Measurements from ENCODE around the gene EXOSC10. TPM values are rescaled to one million over a fixed set of nuclear protein-coding genes. Genes with fewer than 3 reads are reported as not detected.

EXOSC10 gene
- total and polyA plus RNA-seq, 4 experiments from 2014 or later: 30.1 to 84.4 (median 65.6) TPM

DNA sequence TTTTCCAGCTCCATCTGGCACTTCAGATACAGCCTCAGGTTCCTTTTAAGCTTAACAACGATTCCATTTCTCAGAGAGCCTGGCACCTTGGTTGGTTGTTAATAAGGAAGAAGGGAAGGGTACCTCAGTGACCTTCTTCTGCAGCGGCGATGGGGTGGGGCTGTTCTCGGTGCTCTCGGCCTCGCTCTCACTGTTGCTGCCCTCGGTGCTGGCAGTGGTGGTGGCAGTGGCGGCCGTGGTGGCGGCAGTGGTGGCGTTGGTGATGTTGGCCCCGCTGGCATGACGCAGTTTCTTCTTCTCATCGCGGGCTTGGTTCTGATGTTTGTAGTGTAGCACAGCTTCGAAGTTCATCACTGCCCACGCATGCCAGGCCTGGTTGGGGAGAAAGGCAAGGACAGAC, 30.7 kb upstream of the EXOSC10 start:
- peaks cover 76% of the 10 kb centered on the region for H3K36me3 ChIP-seq (ENCODE audit: insufficient read depth, low read length)
- peaks cover 73 to 94% of the 10 kb centered on the region in 2 donors for H3K36me3 Mint-ChIP-seq
- CTCF ChIA-PET (ENCODE audit: partially characterized antibody): no interaction called here
- no peak overlapping the region for H3K4me3 ChIP-seq (ENCODE audit: low read length in 2 of 2)
- no peaks in the 10 kb centered on the region for H3K4me1 ChIP-seq (ENCODE audit: insufficient read depth, low read length)
- H3K27me3 Mint-ChIP-seq: no peaks in the 10 kb centered on the region
- intact Hi-C loops (cut with micrococcal nuclease): no loop called here
- H3K27ac ChIP-seq (ENCODE audit: low read depth, low read length): no peak overlapping the region
- H3K4me1 Mint-ChIP-seq: no peaks in the 10 kb centered on the region
- POLR2A ChIA-PET (ENCODE audit: partially characterized antibody): no interaction called here
- no peaks in the 10 kb centered on the region for H3K9me3 ChIP-seq (ENCODE audit: control insufficient read depth in 1 of 2, low read length in 2 of 2)
- no peak overlapping the region for H3K4me3 Mint-ChIP-seq
- no peak overlapping the region for H3K27ac Mint-ChIP-seq
- no peaks in the 10 kb centered on the region for H3K9me3 Mint-ChIP-seq
- no peak for DNase-seq
- H3K27me3 ChIP-seq (ENCODE audit: insufficient read depth, low read length): no peaks in the 10 kb centered on the region

DNA sequence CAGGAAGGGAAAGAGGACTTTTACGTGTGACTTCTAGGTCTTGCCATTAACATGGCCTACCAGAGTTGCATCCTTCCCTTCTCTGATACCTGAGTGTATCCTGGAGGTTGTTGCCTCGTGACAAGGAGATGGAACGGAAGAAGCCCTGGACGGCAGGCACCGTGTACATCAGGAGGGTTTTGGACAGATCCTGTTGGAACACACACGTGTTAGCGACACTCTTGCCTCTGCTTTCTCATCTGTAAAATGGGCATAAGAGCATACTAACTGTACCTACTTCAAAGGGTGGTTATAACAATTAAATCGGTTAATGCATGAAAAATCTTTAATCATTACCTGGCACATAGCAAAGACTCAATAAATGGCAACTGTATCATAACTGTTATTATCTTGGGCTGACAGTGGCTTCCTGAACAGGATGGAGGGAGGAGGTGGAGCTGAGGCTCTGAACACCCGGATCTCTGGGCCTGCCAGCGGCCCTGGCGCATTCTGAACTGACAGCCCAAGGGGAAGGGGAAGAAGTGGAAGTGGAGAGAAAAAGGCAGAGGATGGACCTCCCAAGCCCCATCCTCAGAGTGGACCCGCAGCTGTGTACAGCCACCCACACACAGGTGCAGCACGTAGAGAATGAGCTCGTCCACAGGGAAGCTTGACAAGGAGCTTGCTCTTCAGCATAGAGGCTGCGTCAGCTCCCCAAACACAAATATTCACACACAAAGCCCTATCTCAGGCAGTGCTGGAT, 30.2 kb upstream of the EXOSC10 start:
- H3K27ac ChIP-seq (ENCODE audit: low read depth, low read length): no peak overlapping the region
- peak overlapping the region in 1 of 7 donors; percentile 15 for H3K27ac Mint-ChIP-seq
- ChIA-PET CTCF (ENCODE audit: partially characterized antibody) (no interaction called here), POLR2A (ENCODE audit: partially characterized antibody) (no interaction called here)
- H3K27me3 Mint-ChIP-seq: no peaks in the 10 kb centered on the region
- no peaks in the 10 kb centered on the region for H3K27me3 ChIP-seq (ENCODE audit: insufficient read depth, low read length)
- no peak overlapping the region for H3K4me3 ChIP-seq (ENCODE audit: low read length in 2 of 2)
- no peaks in the 10 kb centered on the region for H3K4me1 ChIP-seq (ENCODE audit: insufficient read depth, low read length)
- no peaks in the 10 kb centered on the region for H3K4me1 Mint-ChIP-seq
- intact Hi-C loops (cut with micrococcal nuclease): no loop called here
- H3K9me3 Mint-ChIP-seq: no peaks in the 10 kb centered on the region
- peaks cover 82% of the 10 kb centered on the region for H3K36me3 ChIP-seq (ENCODE audit: insufficient read depth, low read length)
- no peaks in the 10 kb centered on the region for H3K9me3 ChIP-seq (ENCODE audit: control insufficient read depth in 1 of 2, low read length in 2 of 2)
- DNase-seq: no peak
- peaks cover 72 to 93% of the 10 kb centered on the region in 2 donors for H3K36me3 Mint-ChIP-seq
- no peak overlapping the region for H3K4me3 Mint-ChIP-seq

DNA sequence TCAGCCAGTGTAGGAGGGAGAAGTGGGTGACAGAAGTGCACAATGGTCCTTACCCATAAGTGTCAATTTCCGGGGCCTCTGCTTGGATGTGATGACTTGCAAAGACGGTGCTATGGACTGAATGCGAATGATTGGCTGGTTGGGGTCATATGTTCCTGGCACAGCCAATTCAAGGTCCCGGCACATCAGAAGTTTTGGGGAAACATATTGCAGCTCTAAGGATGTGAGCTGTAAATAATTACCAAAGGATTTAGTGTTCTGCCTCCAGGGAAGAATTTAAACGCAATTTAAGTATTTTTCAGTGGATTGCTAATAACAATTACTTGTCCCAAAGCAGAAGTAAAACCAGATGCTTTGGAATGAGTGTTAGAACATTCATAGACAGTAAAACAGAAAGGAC, 26.9 kb upstream of the EXOSC10 start:
- Histone ChIP-seq H3K27ac (ENCODE audit: low read depth, low read length) (no peak overlapping the region), H3K27me3 (ENCODE audit: insufficient read depth, low read length) (no peaks in the 10 kb centered on the region), H3K9me3 (ENCODE audit: control insufficient read depth in 1 of 2, low read length in 2 of 2) (no peaks in the 10 kb centered on the region), H3K4me1 (ENCODE audit: insufficient read depth, low read length) (no peaks in the 10 kb centered on the region), H3K36me3 (ENCODE audit: insufficient read depth, low read length) (peaks cover 71% of the 10 kb centered on the region), H3K4me3 (ENCODE audit: low read length in 2 of 2) (no peak overlapping the region)
- Mint-ChIP-seq H3K4me3 (no peak overlapping the region), H3K27ac (no peak overlapping the region), H3K27me3 (no peaks in the 10 kb centered on the region), H3K36me3 (peaks cover 65 to 81% of the 10 kb centered on the region in 2 donors), H3K9me3 (no peaks in the 10 kb centered on the region), H3K4me1 (no peaks in the 10 kb centered on the region)
- ChIA-PET CTCF (ENCODE audit: partially characterized antibody) (interaction anchor here (0.8 kb wide), 1 partner anchor 89 kb away, joined by 4 read pairs; no protein-coding TSS in a partner anchor), POLR2A (ENCODE audit: partially characterized antibody) (no interaction called here)
- intact Hi-C loops (cut with micrococcal nuclease): no loop called here
- DNase-seq: no peak

DNA sequence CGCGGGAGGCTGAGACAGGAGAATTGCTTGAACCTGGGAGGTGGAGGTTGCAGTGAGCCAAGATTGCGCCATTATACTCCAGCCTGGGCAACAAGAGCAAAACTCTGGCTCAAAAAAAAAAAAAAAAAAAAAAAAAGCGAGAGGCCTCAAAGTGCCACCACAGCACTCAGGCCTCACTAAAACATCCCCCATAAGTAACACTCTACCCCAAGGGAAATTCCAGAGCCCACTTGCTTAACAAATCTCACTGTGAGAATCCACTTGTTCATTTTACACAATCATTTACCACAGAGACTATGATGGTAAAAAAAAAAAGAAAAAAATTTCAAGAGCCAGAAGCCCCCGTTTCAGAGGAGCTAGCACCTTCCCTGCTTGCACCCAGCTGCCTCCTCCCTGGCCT, 26.3 kb upstream of the EXOSC10 start:
- intact Hi-C loops (cut with micrococcal nuclease): no loop called here
- Mint-ChIP-seq H3K27ac (no peak overlapping the region), H3K27me3 (no peaks in the 10 kb centered on the region), H3K4me1 (no peaks in the 10 kb centered on the region), H3K4me3 (no peak overlapping the region), H3K9me3 (no peaks in the 10 kb centered on the region), H3K36me3 (peaks cover 65 to 81% of the 10 kb centered on the region in 2 donors)
- H3K36me3 ChIP-seq (ENCODE audit: insufficient read depth, low read length): peaks cover 69% of the 10 kb centered on the region
- no peaks in the 10 kb centered on the region for H3K27me3 ChIP-seq (ENCODE audit: insufficient read depth, low read length)
- no peak overlapping the region for H3K27ac ChIP-seq (ENCODE audit: low read depth, low read length)
- POLR2A ChIA-PET (ENCODE audit: partially characterized antibody): no interaction called here
- H3K4me3 ChIP-seq (ENCODE audit: low read length in 2 of 2): no peak overlapping the region
- H3K9me3 ChIP-seq (ENCODE audit: control insufficient read depth in 1 of 2, low read length in 2 of 2): no peaks in the 10 kb centered on the region
- no peaks in the 10 kb centered on the region for H3K4me1 ChIP-seq (ENCODE audit: insufficient read depth, low read length)
- DNase-seq: no peak
- CTCF ChIA-PET (ENCODE audit: partially characterized antibody): interaction anchor here (0.8 kb wide), 1 partner anchor 88 kb away, joined by 4 read pairs; no protein-coding TSS in a partner anchor

DNA sequence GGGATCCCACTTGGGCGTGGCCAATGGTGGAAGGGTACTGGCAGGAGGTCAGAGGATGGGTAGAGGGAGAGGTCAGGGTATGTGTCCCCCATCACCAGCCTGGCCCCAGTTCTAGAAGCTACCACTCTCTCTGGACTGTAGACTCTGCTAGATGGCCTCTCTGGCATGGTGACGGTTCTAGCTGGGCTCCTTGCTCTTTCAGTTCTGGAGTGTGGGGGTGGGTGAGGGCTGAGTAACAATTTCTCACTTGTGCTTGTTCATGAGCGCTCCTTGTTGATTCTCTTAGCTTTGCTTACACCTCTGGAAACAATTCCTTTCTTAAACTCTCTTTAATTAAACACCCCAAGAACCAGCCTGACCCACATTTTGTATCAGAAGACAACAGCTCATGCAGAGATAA, 25.3 kb upstream of the EXOSC10 start:
- Mint-ChIP-seq H3K27me3 (no peaks in the 10 kb centered on the region), H3K36me3 (peaks cover 59 to 73% of the 10 kb centered on the region in 2 donors), H3K27ac (peak overlapping the region in 3 of 7 donors; percentile 24 to 64 (median 46)), H3K4me3 (no peak overlapping the region), H3K9me3 (no peaks in the 10 kb centered on the region), H3K4me1 (no peaks in the 10 kb centered on the region)
- H3K27ac ChIP-seq (ENCODE audit: low read depth, low read length): no peak overlapping the region
- no peaks in the 10 kb centered on the region for H3K9me3 ChIP-seq (ENCODE audit: control insufficient read depth in 1 of 2, low read length in 2 of 2)
- DNase-seq: no peak
- no peaks in the 10 kb centered on the region for H3K27me3 ChIP-seq (ENCODE audit: insufficient read depth, low read length)
- H3K4me1 ChIP-seq (ENCODE audit: insufficient read depth, low read length): no peaks in the 10 kb centered on the region
- intact Hi-C loops (cut with micrococcal nuclease): no loop called here
- H3K36me3 ChIP-seq (ENCODE audit: insufficient read depth, low read length): peaks cover 60% of the 10 kb centered on the region
- POLR2A ChIA-PET (ENCODE audit: partially characterized antibody): no interaction called here
- CTCF ChIA-PET (ENCODE audit: partially characterized antibody): no interaction called here
- H3K4me3 ChIP-seq (ENCODE audit: low read length in 2 of 2): no peak overlapping the region

DNA sequence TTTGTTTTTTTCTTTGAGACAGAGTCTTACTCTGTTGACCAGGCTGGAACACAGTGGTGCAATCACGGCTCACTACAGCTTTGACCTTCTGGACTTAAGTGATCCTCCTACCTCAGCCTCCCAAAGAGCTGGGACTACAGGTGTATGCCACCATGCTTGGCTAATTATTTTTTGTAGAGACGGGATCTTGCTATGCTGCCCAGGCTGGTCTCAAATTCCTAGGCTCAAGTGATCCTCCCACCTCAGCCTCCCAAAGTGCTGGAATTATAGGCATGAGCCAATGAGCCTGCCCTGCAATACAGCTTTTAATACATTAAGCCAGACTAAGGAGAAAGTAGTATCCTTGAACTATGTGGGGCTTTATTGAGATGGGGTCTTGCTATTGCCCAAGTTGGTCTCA, 16.6 kb upstream of the EXOSC10 start:
- Histone ChIP-seq H3K4me1 (ENCODE audit: insufficient read depth, low read length) (no peaks in the 10 kb centered on the region), H3K27me3 (ENCODE audit: insufficient read depth, low read length) (no peaks in the 10 kb centered on the region), H3K4me3 (ENCODE audit: low read length in 2 of 2) (no peak overlapping the region), H3K27ac (ENCODE audit: low read depth, low read length) (no peak overlapping the region), H3K9me3 (ENCODE audit: control insufficient read depth in 1 of 2, low read length in 2 of 2) (no peaks in the 10 kb centered on the region), H3K36me3 (ENCODE audit: insufficient read depth, low read length) (peaks cover 37% of the 10 kb centered on the region)
- ChIA-PET CTCF (ENCODE audit: partially characterized antibody) (interaction anchor here (0.6 kb wide), 1 partner anchor 40 kb away, joined by 4 read pairs; no protein-coding TSS in a partner anchor), POLR2A (ENCODE audit: partially characterized antibody) (no interaction called here)
- no peaks in the 10 kb centered on the region for H3K4me1 Mint-ChIP-seq
- no peak for DNase-seq
- H3K4me3 Mint-ChIP-seq: no peak overlapping the region
- no peaks in the 10 kb centered on the region for H3K27me3 Mint-ChIP-seq
- intact Hi-C loops (cut with micrococcal nuclease): no loop called here
- peaks cover 50 to 66% of the 10 kb centered on the region in 2 donors for H3K36me3 Mint-ChIP-seq
- H3K27ac Mint-ChIP-seq: no peak overlapping the region
- no peaks in the 10 kb centered on the region for H3K9me3 Mint-ChIP-seq

DNA sequence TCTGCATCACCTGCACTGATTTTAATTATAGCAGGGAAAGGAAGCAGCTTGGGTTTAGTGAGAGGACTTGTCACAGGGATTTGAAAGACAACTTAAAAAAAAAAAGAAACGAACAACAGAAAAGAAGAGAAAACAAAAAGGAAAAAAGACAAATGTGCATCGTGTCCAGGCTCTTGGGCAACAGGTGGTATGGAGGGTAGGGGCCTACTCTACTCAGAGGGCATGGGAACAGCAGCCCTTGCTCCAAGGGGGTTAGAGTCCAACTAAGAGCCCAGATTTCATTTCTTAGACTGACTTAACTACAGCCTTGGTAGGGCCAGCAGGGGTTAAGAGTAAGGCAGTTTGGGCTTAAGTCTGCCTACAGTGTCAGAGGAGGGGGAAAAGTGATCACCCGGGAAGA, 15.3 kb upstream of the EXOSC10 start:
- H3K4me1 ChIP-seq (ENCODE audit: insufficient read depth, low read length): no peaks in the 10 kb centered on the region
- no peaks in the 10 kb centered on the region for H3K9me3 Mint-ChIP-seq
- no peak overlapping the region for H3K4me3 Mint-ChIP-seq
- no peak for DNase-seq
- no peak overlapping the region for H3K4me3 ChIP-seq (ENCODE audit: low read length in 2 of 2)
- ChIA-PET CTCF (ENCODE audit: partially characterized antibody) (no interaction called here), POLR2A (ENCODE audit: partially characterized antibody) (no interaction called here)
- peak overlapping the region in 3 of 7 donors; percentile 23 to 74 (median 53) for H3K27ac Mint-ChIP-seq
- no peak overlapping the region for H3K27ac ChIP-seq (ENCODE audit: low read depth, low read length)
- peaks cover 33% of the 10 kb centered on the region for H3K36me3 ChIP-seq (ENCODE audit: insufficient read depth, low read length)
- intact Hi-C loops (cut with micrococcal nuclease): no loop called here
- no peaks in the 10 kb centered on the region for H3K4me1 Mint-ChIP-seq
- H3K36me3 Mint-ChIP-seq: peaks cover 48 to 70% of the 10 kb centered on the region in 2 donors
- no peaks in the 10 kb centered on the region for H3K9me3 ChIP-seq (ENCODE audit: control insufficient read depth in 1 of 2, low read length in 2 of 2)
- no peaks in the 10 kb centered on the region for H3K27me3 Mint-ChIP-seq
- H3K27me3 ChIP-seq (ENCODE audit: insufficient read depth, low read length): no peaks in the 10 kb centered on the region

Data from CD4-positive, alpha-beta memory T cell (primary cell).